Measurements from ENCODE around the gene CNPY3.

The CNPY3 gene

GRCh38 chr6:42984924-42985475, 55.7 kb downstream of the CNPY3 start:
- no peak for DNase-seq

DNA sequence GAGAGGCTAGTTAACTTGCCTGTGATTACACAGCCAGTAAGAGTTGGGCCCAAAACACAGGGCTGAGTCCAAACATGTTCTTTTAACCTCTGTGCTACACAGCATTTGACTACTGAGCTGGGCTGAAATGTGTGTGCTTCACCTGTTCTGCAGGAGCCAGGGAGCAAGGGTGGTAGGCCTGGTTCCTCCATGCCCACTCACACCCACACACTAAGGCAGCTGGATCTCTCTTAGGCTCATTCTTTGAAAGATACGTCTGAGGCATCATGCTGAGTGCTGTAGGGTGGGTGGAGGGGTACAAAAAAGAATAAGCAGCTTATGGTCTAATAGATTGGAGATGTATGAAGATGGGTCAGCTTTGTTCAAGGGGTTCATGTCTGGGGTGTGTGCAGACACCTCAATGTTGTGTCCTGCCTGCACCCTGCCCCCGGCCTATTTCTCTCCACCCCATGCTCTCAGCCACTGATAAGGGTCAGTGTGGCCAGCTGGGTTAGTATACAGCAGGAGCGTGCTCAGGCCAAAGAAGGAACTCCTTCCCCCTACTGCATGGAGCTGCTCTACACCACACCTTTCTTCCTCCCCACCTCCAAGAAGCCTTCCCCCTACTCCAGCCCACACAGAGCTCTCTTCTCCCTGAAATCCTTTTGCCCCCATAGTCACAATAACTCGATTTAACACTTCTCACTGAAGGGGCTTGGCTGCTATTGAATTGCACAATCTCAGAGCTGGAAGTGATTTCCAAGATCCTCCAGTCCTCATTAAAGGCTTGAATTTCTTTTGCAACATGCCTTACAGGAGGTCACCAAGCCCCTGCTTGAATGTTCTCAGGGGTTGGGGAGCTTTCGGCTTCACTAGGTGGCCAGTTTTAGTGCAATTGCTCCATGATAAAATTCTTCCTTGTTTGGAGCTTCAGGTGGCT, 58.5 kb downstream of the CNPY3 start:
- DNase-seq = no peak

DNA sequence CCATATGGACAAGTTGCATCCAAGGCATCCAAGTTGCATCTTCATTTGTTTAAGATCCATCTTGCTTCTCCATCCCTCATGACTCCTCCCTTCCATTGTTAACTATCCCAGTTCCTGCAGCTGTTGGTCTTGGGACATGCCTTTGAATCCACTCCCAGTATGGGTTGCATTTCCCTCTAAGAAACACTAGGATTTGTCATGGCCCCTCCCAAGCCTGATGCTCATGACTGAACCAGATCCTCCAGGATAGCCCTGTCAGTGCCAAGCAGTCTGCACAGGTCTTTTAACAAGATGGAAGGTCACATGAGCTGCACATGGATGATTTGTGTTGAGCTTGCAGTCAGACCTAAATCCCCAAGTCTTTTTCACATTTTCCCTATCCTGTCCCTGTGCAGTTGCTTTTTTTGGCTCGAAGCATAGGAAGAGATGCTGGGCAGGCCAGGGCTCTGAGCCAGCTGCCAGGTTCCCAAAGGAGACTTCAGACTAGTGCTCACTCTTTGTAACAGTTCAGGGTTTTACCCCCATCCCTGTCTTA, 59.3 kb downstream of the CNPY3 start:
- DNase-seq = no peak

All from NCI-H187 treated with DMSO at 0.1 percent for 48 hours (cell line).